Upper lobe of left lung (tissue), 4 donors: ENCODE results near the gene COL11A2.

Experiments used
- CTCF ChIP-seq, 6 experiments: fragments of 450-650 bp in 4 of 6; fragments of 200-600 bp in 2 of 6; sonication (generic) in 2 of 6; IDR thresholded peaks; one replicate each; pipeline ENCODE4 v1.5.1; 2016 to 2019; ENCODE audit warnings: antibody characterized with exemption in 6 of 6
- EP300 ChIP-seq, 4 donors: sonication (generic); formaldehyde crosslinking; IDR thresholded peaks; one replicate each; pipeline ENCODE4 v1.5.1; 2017; ENCODE audit warnings: antibody characterized with exemption in 4 of 4, control low read depth in 2 of 4
- POLR2AphosphoS5 ChIP-seq, 2 donors: sonication (generic); formaldehyde crosslinking; IDR thresholded peaks; one replicate each; pipeline ENCODE4 v1.5.1; 2017; ENCODE audit warnings: antibody characterized with exemption in 2 of 2

- TF ChIP-seq CTCF (IDR thresholded peaks at IDR 0.05): no peak
- no peak for TF ChIP-seq EP300 (IDR thresholded peaks at IDR 0.05)
- TF ChIP-seq POLR2AphosphoS5 (IDR thresholded peaks at IDR 0.05): no peak
Measured at GRCh38 chr6:33169291-33170175, 22.7 kb downstream of the COL11A2 start.
